Neuronal stem cell (in vitro differentiated cells): ENCODE data around the gene CNKSR2.

Experiments used
- DNase-seq: peaks from one replicate; pipeline ENCODE4 v3.0.0-alpha.2; 2013; ENCODE audit warnings: low spot score
- H2AFZ ChIP-seq: one replicate; pipeline ENCODE4 v1.6.1; 2013; ENCODE audit warnings: mild to moderate bottlenecking, low read length, inconsistent platforms
- H2AK5ac ChIP-seq: 2 replicates; pipeline ENCODE4 v1.6.1; 2013; ENCODE audit warnings: low read depth, mild to moderate bottlenecking, inconsistent platforms, low read length, moderate library complexity, mixed read lengths
- H2BK120ac ChIP-seq: 2 replicates; pipeline ENCODE4 v1.6.1; 2013; ENCODE audit warnings: low read depth, mild to moderate bottlenecking, inconsistent platforms, low read length, moderate library complexity, mixed read lengths
- H2BK12ac ChIP-seq: one replicate; pipeline ENCODE4 v1.6.1; 2013; ENCODE audit warnings: low read length, inconsistent platforms
- H2BK15ac ChIP-seq: 2 replicates; pipeline ENCODE4 v1.6.1; 2013; ENCODE audit warnings: mild to moderate bottlenecking, low read length, inconsistent platforms, mixed read lengths
- H2BK5ac ChIP-seq: one replicate; pipeline ENCODE4 v1.6.1; 2013; ENCODE audit warnings: inconsistent platforms, mild to moderate bottlenecking, low read length, moderate library complexity
- H3K14ac ChIP-seq: one replicate; pipeline ENCODE4 v1.6.1; 2013; ENCODE audit warnings: low read length, inconsistent platforms
- H3K18ac ChIP-seq: 2 replicates; pipeline ENCODE4 v1.6.1; 2013; ENCODE audit warnings: low read length, inconsistent platforms
- H3K23ac ChIP-seq: 2 replicates; pipeline ENCODE4 v1.6.1; 2013; ENCODE audit warnings: low read depth, mild to moderate bottlenecking, mixed read lengths, low read length, inconsistent platforms; ENCODE audit not compliant: poor library complexity
- H3K27ac ChIP-seq: replicated peaks from 3 replicates; pipeline ENCODE4 v1.5.1; 2013; ENCODE audit warnings: low read length, inconsistent platforms
- H3K27me3 ChIP-seq, 3 experiments: 2 replicates each; pipeline ENCODE4 v1.6.1; 2013; ENCODE audit warnings: low read length in 3 of 3, mild to moderate bottlenecking in 2 of 3, inconsistent platforms in 1 of 3, low read depth in 1 of 3, mixed read lengths in 1 of 3, moderate library complexity in 1 of 3; ENCODE audit not compliant: control insufficient read depth in 3 of 3, insufficient read depth in 3 of 3
- H3K36me3 ChIP-seq, 2 donors: replicated peaks in 1 of 2; 2 replicates each; pipeline ENCODE4 v1.6.1; 2013; ENCODE audit warnings: low read length in 2 of 2; ENCODE audit not compliant: control insufficient read depth in 2 of 2, insufficient read depth in 2 of 2
- H3K4ac ChIP-seq: 2 replicates; pipeline ENCODE4 v1.6.1; 2013; ENCODE audit warnings: inconsistent platforms, mild to moderate bottlenecking, low read length, moderate library complexity
- H3K4me1 ChIP-seq, 2 donors: 1 replicate in 1 of 2; 2 replicates in 1 of 2; pipeline ENCODE4 v1.6.1; 2013; ENCODE audit warnings: low read length in 2 of 2, low read depth in 1 of 2; ENCODE audit not compliant: control insufficient read depth in 2 of 2, insufficient read depth in 1 of 2
- H3K4me2 ChIP-seq: one replicate; pipeline ENCODE4 v1.6.1; 2013; ENCODE audit warnings: mild to moderate bottlenecking, low read length, inconsistent platforms; ENCODE audit not compliant: insufficient read depth, poor library complexity, severe bottlenecking
- H3K4me3 ChIP-seq, 2 donors: 2 replicates each; pipeline ENCODE4 v1.5.1; 2013; ENCODE audit warnings: low read length in 2 of 2, mild to moderate bottlenecking in 2 of 2, inconsistent platforms in 1 of 2, moderate library complexity in 1 of 2
- H3K79me1 ChIP-seq: one replicate; pipeline ENCODE4 v1.6.1; 2013; ENCODE audit warnings: low read depth, mild to moderate bottlenecking, inconsistent platforms, low read length, moderate library complexity
- H3K9ac ChIP-seq: one replicate; pipeline ENCODE4 v1.6.1; 2013; ENCODE audit warnings: mild to moderate bottlenecking, low read depth, low read length, inconsistent platforms; ENCODE audit not compliant: poor library complexity
- H3K9me3 ChIP-seq, 2 donors: replicated peaks in 1 of 2; 2 replicates each; pipeline versions ENCODE3 to v1.6.1; 2013; ENCODE audit warnings: low read length in 2 of 2, mild to moderate bottlenecking in 2 of 2, inconsistent platforms in 1 of 2, low read depth in 1 of 2, mixed read lengths in 1 of 2, moderate library complexity in 1 of 2; ENCODE audit not compliant: control insufficient read depth in 2 of 2, insufficient read depth in 1 of 2
- H4K8ac ChIP-seq: one replicate; pipeline ENCODE4 v1.6.1; 2013; ENCODE audit warnings: low read depth, mild to moderate bottlenecking, inconsistent platforms, low read length, moderate library complexity
- H4K91ac ChIP-seq: one replicate; pipeline ENCODE4 v1.6.1; 2013; ENCODE audit warnings: low read length, low read depth, mild to moderate bottlenecking, inconsistent platforms; ENCODE audit not compliant: poor library complexity
- WGBS, 2 donors: extraction: QIAGEN DNeasy Blood & Tissue Kit; methylation state at CpG; one replicate each; pipeline ENCODE4 v1.1.7; 2013; ENCODE audit warnings: missing lambda C conversion rate in 2 of 2, mixed read lengths in 1 of 2; ENCODE audit not compliant: insufficient read length in 2 of 2, insufficient replicate concordance in 1 of 2; ENCODE audit errors: extremely low coverage in 2 of 2; 5-methylcytosine and 5-hydroxymethylcytosine counted together

Gene CNKSR2

GRCh38 chrX:21700967-21701366, 326.7 kb downstream of the CNKSR2 start:
- Histone ChIP-seq H3K36me3 (no peaks in the 10 kb centered on the region), H3K4me2 (no peak overlapping the region), H3K9me3 (no peaks in the 10 kb centered on the region), H2BK5ac (no peak overlapping the region), H3K18ac (no peak overlapping the region), H2BK12ac (no peak overlapping the region), H3K4me3 (no peak overlapping the region), H3K23ac (no peak overlapping the region), H4K91ac (no peak overlapping the region), H3K4me1 (no peaks in the 10 kb centered on the region), H2BK120ac (no peak overlapping the region), H4K8ac (no peak overlapping the region), H3K14ac (no peak overlapping the region), H2BK15ac (no peak overlapping the region), H2AFZ (no peak overlapping the region), H3K27me3 (peaks cover 0 to 33% (median 0%) of the 10 kb centered on the region in 3 experiments), H3K27ac (no peak overlapping the region), H3K79me1 (no peaks in the 10 kb centered on the region), H3K9ac (no peak overlapping the region), H3K4ac (no peak overlapping the region), H2AK5ac (no peak overlapping the region)
- WGBS, 2 donors: no CpG with 5 or more reads among the region's 3 CpGs
- DNase-seq: no peak

GRCh38 chrX:21702725-21703124, 328.5 kb downstream of the CNKSR2 start:
- H3K4ac ChIP-seq: no peak overlapping the region
- no peak overlapping the region for H3K9ac ChIP-seq
- H3K4me1 ChIP-seq: no peaks in the 10 kb centered on the region
- H4K8ac ChIP-seq: no peak overlapping the region
- H3K23ac ChIP-seq: no peak overlapping the region
- no peak overlapping the region for H2BK12ac ChIP-seq
- no peak overlapping the region for H2BK15ac ChIP-seq
- H2AK5ac ChIP-seq: no peak overlapping the region
- H3K79me1 ChIP-seq: no peaks in the 10 kb centered on the region
- H2AFZ ChIP-seq: no peak overlapping the region
- no CpG with 5 or more reads among the region's 4 CpGs for WGBS, 2 donors
- no peak overlapping the region for H3K14ac ChIP-seq
- H3K36me3 ChIP-seq: no peaks in the 10 kb centered on the region
- no peak overlapping the region for H4K91ac ChIP-seq
- no peak for DNase-seq
- H3K27me3 ChIP-seq: peaks cover 0 to 28% (median 0%) of the 10 kb centered on the region in 3 experiments
- H3K18ac ChIP-seq: no peak overlapping the region
- H2BK120ac ChIP-seq: no peak overlapping the region
- H3K4me3 ChIP-seq: no peak overlapping the region
- no peak overlapping the region for H3K4me2 ChIP-seq
- H3K27ac ChIP-seq: no peak overlapping the region
- H3K9me3 ChIP-seq: no peaks in the 10 kb centered on the region
- no peak overlapping the region for H2BK5ac ChIP-seq
